Ishikawa (cell line): ENCODE data around the gene PDE11A.

Experiments used
- CEBPB ChIP-seq: IDR thresholded peaks from 2 replicates; pipeline ENCODE4 v1.6.1; 2012
- NFIC ChIP-seq: IDR thresholded peaks from 2 replicates; pipeline ENCODE4 v1.6.1; 2012
- TCF12 ChIP-seq: IDR thresholded peaks from 2 replicates; pipeline ENCODE4 v1.6.1; 2012; ENCODE audit warnings: low read depth
- YY1 ChIP-seq: IDR thresholded peaks from 2 replicates; pipeline ENCODE4 v1.6.1; 2012; ENCODE audit warnings: low read depth
- ZBTB7A ChIP-seq: IDR thresholded peaks from 2 replicates; pipeline ENCODE4 v1.6.1; 2012; ENCODE audit warnings: low read depth
- TF ChIP-seq, protein P1 (sequence below): IDR thresholded peaks from 2 replicates; pipeline ENCODE4 v1.6.1; 2012; ENCODE audit warnings: low read depth, mild to moderate bottlenecking
- TF ChIP-seq, protein P2 (sequence below): IDR thresholded peaks from 2 replicates; pipeline ENCODE4 v1.6.1; 2012
- TF ChIP-seq, protein P3 (sequence below): IDR thresholded peaks from 2 replicates; pipeline ENCODE4 v1.6.1; 2012

DNA sequence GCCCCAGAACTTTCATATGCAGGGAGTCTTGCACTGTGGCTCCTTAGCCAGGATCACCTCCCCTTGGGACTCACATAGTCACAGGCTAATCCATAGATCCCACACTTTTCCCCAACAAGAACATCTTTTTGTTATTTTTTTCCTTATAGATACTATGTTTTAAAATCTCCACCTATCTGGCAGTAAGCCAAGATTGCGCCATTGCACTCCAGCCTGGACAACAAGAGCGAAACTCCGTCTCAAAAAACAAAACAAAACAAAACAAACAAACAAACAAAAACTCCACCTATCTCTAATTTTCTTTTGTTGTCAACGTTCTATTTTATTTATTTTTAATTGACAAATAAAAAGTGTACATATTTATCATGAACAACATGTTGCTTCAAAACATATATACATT lies 141.7 kb downstream of the PDE11A start:
- TF ChIP-seq ZBTB7A = no peak
- TF ChIP-seq, protein P1, sequence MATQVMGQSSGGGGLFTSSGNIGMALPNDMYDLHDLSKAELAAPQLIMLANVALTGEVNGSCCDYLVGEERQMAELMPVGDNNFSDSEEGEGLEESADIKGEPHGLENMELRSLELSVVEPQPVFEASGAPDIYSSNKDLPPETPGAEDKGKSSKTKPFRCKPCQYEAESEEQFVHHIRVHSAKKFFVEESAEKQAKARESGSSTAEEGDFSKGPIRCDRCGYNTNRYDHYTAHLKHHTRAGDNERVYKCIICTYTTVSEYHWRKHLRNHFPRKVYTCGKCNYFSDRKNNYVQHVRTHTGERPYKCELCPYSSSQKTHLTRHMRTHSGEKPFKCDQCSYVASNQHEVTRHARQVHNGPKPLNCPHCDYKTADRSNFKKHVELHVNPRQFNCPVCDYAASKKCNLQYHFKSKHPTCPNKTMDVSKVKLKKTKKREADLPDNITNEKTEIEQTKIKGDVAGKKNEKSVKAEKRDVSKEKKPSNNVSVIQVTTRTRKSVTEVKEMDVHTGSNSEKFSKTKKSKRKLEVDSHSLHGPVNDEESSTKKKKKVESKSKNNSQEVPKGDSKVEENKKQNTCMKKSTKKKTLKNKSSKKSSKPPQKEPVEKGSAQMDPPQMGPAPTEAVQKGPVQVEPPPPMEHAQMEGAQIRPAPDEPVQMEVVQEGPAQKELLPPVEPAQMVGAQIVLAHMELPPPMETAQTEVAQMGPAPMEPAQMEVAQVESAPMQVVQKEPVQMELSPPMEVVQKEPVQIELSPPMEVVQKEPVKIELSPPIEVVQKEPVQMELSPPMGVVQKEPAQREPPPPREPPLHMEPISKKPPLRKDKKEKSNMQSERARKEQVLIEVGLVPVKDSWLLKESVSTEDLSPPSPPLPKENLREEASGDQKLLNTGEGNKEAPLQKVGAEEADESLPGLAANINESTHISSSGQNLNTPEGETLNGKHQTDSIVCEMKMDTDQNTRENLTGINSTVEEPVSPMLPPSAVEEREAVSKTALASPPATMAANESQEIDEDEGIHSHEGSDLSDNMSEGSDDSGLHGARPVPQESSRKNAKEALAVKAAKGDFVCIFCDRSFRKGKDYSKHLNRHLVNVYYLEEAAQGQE = no peak
- TF ChIP-seq YY1 = no peak
- TF ChIP-seq, protein P2, sequence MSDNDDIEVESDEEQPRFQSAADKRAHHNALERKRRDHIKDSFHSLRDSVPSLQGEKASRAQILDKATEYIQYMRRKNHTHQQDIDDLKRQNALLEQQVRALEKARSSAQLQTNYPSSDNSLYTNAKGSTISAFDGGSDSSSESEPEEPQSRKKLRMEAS = no peak
- peak; percentile 35; the same call in 1 of the 2 replicates for TF ChIP-seq NFIC
- TF ChIP-seq, protein P3, sequence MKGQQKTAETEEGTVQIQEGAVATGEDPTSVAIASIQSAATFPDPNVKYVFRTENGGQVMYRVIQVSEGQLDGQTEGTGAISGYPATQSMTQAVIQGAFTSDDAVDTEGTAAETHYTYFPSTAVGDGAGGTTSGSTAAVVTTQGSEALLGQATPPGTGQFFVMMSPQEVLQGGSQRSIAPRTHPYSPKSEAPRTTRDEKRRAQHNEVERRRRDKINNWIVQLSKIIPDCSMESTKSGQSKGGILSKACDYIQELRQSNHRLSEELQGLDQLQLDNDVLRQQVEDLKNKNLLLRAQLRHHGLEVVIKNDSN = no peak
- peak; percentile 42; the same call in 1 of the 2 replicates for TF ChIP-seq CEBPB
- no peak for TF ChIP-seq TCF12
